Testis (tissue), 3 donors: ENCODE measurements around the gene SYVN1. TPM values are rescaled to one million over a fixed set of nuclear protein-coding genes. Genes with fewer than 3 reads are reported as not detected.
A peak's percentile ranks its signal among the peaks of the same experiment; 100 is the strongest.

Source experiments
- DNase-seq: peaks from one replicate; pipeline ENCODE4 v3.0.0-alpha.2; 2019
- H3K27ac ChIP-seq, 2 donors: fragments of 200-600 bp; sonication (generic); one replicate each; pipeline ENCODE4 v1.5.1; 2019
- H3K27me3 ChIP-seq: fragments of 200-600 bp; sonication (generic); one replicate; pipeline ENCODE4 v1.5.1; 2019
- H3K36me3 ChIP-seq: fragments of 200-600 bp; sonication (generic); one replicate; pipeline ENCODE4 v1.5.1; 2017; ENCODE audit warnings: low read depth; ENCODE audit errors: missing control alignments
- H3K4me1 ChIP-seq: fragments of 200-600 bp; sonication (generic); one replicate; pipeline ENCODE4 v1.5.1; 2019
- H3K4me3 ChIP-seq, 2 donors: fragments of 200-600 bp; sonication (generic); one replicate each; pipeline ENCODE4 v1.5.1; 2017 to 2019
- H3K9me3 ChIP-seq: fragments of 200-600 bp; sonication (generic); one replicate; pipeline ENCODE4 v1.5.1; 2017
- CTCF ChIP-seq, 3 experiments: fragments of 450-650 bp in 2 of 3; fragments of 200-600 bp in 1 of 3; sonication (generic) in 1 of 3; IDR thresholded peaks; one replicate each; pipeline ENCODE4 v1.5.1; 2016 to 2019; ENCODE audit warnings: antibody characterized with exemption in 3 of 3, mild to moderate bottlenecking in 2 of 3, moderate library complexity in 1 of 3
- POLR2A ChIP-seq: fragments of 450-650 bp; IDR thresholded peaks from one replicate; pipeline ENCODE4 v1.6.1; 2017; ENCODE audit warnings: antibody characterized with exemption, mild to moderate bottlenecking, moderate library complexity
- WGBS, 2 donors: methylation state at CpG; one replicate each; pipeline ENCODE4 v1.1.5; 2018; 5-methylcytosine and 5-hydroxymethylcytosine counted together
- intact Hi-C: fragments of 100-400 bp; cut with DNase I; formaldehyde crosslinking; loops from one replicate; pipeline ENCODE4 v1.15.1; 2023; ENCODE audit warnings: low total_unique reads
- polyA plus RNA-seq: library from polyadenylated mRNA; stranded (reverse); fragments of 350-450 nt; fragmentation: Illumina TruSeq; extraction: RNeasy Lipid Tissue Mini Kit (QIAGEN cat#74804); gene quantifications from one replicate; pipeline ENCODE4 v1.2.3, GENCODE V29; 2014; ENCODE audit warnings: low read depth, low replicate concordance; ENCODE audit not compliant: insufficient read depth
- total RNA-seq, 2 donors: library from RNA; depleted of rRNA; stranded (reverse); fragments of >200 nt; gene quantifications; one replicate each; pipeline ENCODE4 v1.2.3, GENCODE V29; 2016

Gene SYVN1
- total and polyA plus RNA-seq, 3 donors from 2014 or later: 62.0 to 87.2 (median 67.4) TPM

- Histone ChIP-seq H3K4me1 (peaks cover 21% of the 10 kb centered on the region), H3K4me3 (no peak overlapping the region), H3K27ac (no peak overlapping the region), H3K36me3 (no peaks in the 10 kb centered on the region), H3K9me3 (no peaks in the 10 kb centered on the region), H3K27me3 (no peaks in the 10 kb centered on the region)
- intact Hi-C loops: loop anchor here (10.0 kb wide), 1 partner anchor 99 kb away; the partner anchor contains the start of gene ARL2
- no peak for DNase-seq
- 10 to 21% methylated on average over 12 to 14 of the region's 14 CpGs for WGBS, 2 donors
- TF ChIP-seq POLR2A: no peak
- TF ChIP-seq CTCF (IDR thresholded peaks at IDR 0.05): no peak
Observed at GRCh38 chr11:65113361-65113756, 21.0 kb downstream of the SYVN1 start.

GRCh38 chr11:65112546-65113360 is 21.6 kb downstream of the SYVN1 start:
- Histone ChIP-seq H3K27ac (peak overlapping the region in 1 of 2 donors; percentile 21), H3K4me3 (peak overlapping the region; percentile 41 to 42), H3K36me3 (no peaks in the 10 kb centered on the region), H3K27me3 (no peaks in the 10 kb centered on the region), H3K4me1 (peaks cover 21% of the 10 kb centered on the region), H3K9me3 (no peaks in the 10 kb centered on the region)
- intact Hi-C loops: loop anchor here (10.0 kb wide), 1 partner anchor 98 kb away; the partner anchor contains the start of gene ARL2
- peak; percentile 68 for DNase-seq
- TF ChIP-seq POLR2A: no peak
- peak; percentile 83 to 85 (median 83) for TF ChIP-seq CTCF (IDR thresholded peaks at IDR 0.05)
- WGBS, 2 donors: 3 to 10% methylated on average over 2 to 56 of the region's 57 CpGs

- TF ChIP-seq CTCF (IDR thresholded peaks at IDR 0.05) (no peak), POLR2A (peak; percentile 62)
- peaks cover 21% of the 10 kb centered on the region for H3K4me1 ChIP-seq
- intact Hi-C loops: loop anchor here (10.0 kb wide), 1 partner anchor 97 kb away; the partner anchor contains the start of gene ARL2
- WGBS, 2 donors: 2 to 7% methylated on average over 25 to 51 of the region's 64 CpGs
- no peaks in the 10 kb centered on the region for H3K9me3 ChIP-seq
- DNase-seq: peak; percentile 97
- H3K27ac ChIP-seq: peak within 1 kb of the TSS in 1 of 2 donors; percentile 21
- H3K36me3 ChIP-seq: no peaks in the 10 kb centered on the region
- H3K4me3 ChIP-seq: peak within 1 kb of the TSS; percentile 41 to 42
- H3K27me3 ChIP-seq: no peaks in the 10 kb centered on the region
Observed at GRCh38 chr11:65111744-65112545, 22.4 kb downstream of the SYVN1 start, which contains the start of gene TM7SF2. TSS of gene TM7SF2 (plus strand) at chr11:65111872. CDS start at chr11:65112016, 144 bp downstream.

GRCh38 chr11:65111159-65111743 is 23.1 kb downstream of the SYVN1 start:
- no peak overlapping the region for H3K27ac ChIP-seq
- 53 to 56% methylated on average over 10 to 31 of the region's 31 CpGs for WGBS, 2 donors
- peaks cover 15% of the 10 kb centered on the region for H3K4me1 ChIP-seq
- no peak for TF ChIP-seq CTCF (IDR thresholded peaks at IDR 0.05)
- no peak for TF ChIP-seq POLR2A
- no peak for DNase-seq
- H3K9me3 ChIP-seq: no peaks in the 10 kb centered on the region
- intact Hi-C loops: loop anchor here (10.0 kb wide), 1 partner anchor 96 kb away; the partner anchor contains the start of gene ARL2
- no peaks in the 10 kb centered on the region for H3K27me3 ChIP-seq
- H3K4me3 ChIP-seq: peak overlapping the region; percentile 41 to 42
- no peaks in the 10 kb centered on the region for H3K36me3 ChIP-seq
